Endothelial cell (in vitro differentiated cells): Measurements from ENCODE around the gene PTCHD1. TPM values are rescaled to one million over a fixed set of nuclear protein-coding genes. Genes with fewer than 3 reads are reported as not detected.
A peak's percentile ranks its signal among the peaks of the same experiment; 100 is the strongest.

Experiments
- DNase-seq: peaks from one replicate; pipeline ENCODE4 v3.0.0; 2021; ENCODE audit warnings: low spot score
- H3K27ac Mint-ChIP-seq: one replicate; pipeline ENCODE4 v1.8.0; 2021; ENCODE audit warnings: mixed read lengths, inconsistent platforms; ENCODE audit not compliant: unreplicated experiment
- H3K27me3 Mint-ChIP-seq: one replicate; pipeline ENCODE4 v1.8.0; 2021; ENCODE audit warnings: mild to moderate bottlenecking, moderate library complexity, mixed read lengths, inconsistent platforms; ENCODE audit not compliant: unreplicated experiment
- H3K36me3 Mint-ChIP-seq: one replicate; pipeline ENCODE4 v1.8.0; 2021; ENCODE audit warnings: mild to moderate bottlenecking, low read depth, mixed read lengths, inconsistent platforms; ENCODE audit not compliant: unreplicated experiment
- H3K4me1 Mint-ChIP-seq: one replicate; pipeline ENCODE4 v1.8.0; 2021; ENCODE audit warnings: mild to moderate bottlenecking, mixed read lengths, inconsistent platforms; ENCODE audit not compliant: unreplicated experiment
- H3K4me3 Mint-ChIP-seq: one replicate; pipeline ENCODE4 v1.8.0; 2021; ENCODE audit warnings: mild to moderate bottlenecking, mixed read lengths, inconsistent platforms; ENCODE audit not compliant: unreplicated experiment
- H3K9me3 Mint-ChIP-seq: one replicate; pipeline ENCODE4 v1.8.0; 2021; ENCODE audit warnings: mixed read lengths, inconsistent platforms; ENCODE audit not compliant: unreplicated experiment
- long read RNA-seq: library from polyadenylated mRNA; unstranded; transcript quantifications from one replicate; pipeline ENCODE4 v2.0.0, GENCODE V29; 2020; ENCODE audit not compliant: unreplicated experiment
- total RNA-seq: library from RNA; stranded (reverse); fragmentation: NEBNext Ultra II Directional; extraction: Animal tissue kit (Norgen Biotek cat#: 25700); gene quantifications from one replicate; pipeline ENCODE4 v1.2.1, GENCODE V29; 2021; ENCODE audit not compliant: unreplicated experiment
- TF ChIP-seq, protein P1 (sequence below): fragments of 200-600 bp; sonication (generic); IDR thresholded peaks from one replicate; pipeline ENCODE4 v1.5.0; 2021; ENCODE audit warnings: antibody characterized with exemption; ENCODE audit not compliant: unreplicated experiment

The PTCHD1 gene
- total RNA-seq: 0.87 TPM
- long read RNA-seq, full-length matches to known transcripts: 1 of 1 reads
- long read RNA-seq, partial matches to known transcripts: 0 of 1 reads
- long read RNA-seq, other reads (novel, unspliced or antisense): 0 of 1 reads

DNA sequence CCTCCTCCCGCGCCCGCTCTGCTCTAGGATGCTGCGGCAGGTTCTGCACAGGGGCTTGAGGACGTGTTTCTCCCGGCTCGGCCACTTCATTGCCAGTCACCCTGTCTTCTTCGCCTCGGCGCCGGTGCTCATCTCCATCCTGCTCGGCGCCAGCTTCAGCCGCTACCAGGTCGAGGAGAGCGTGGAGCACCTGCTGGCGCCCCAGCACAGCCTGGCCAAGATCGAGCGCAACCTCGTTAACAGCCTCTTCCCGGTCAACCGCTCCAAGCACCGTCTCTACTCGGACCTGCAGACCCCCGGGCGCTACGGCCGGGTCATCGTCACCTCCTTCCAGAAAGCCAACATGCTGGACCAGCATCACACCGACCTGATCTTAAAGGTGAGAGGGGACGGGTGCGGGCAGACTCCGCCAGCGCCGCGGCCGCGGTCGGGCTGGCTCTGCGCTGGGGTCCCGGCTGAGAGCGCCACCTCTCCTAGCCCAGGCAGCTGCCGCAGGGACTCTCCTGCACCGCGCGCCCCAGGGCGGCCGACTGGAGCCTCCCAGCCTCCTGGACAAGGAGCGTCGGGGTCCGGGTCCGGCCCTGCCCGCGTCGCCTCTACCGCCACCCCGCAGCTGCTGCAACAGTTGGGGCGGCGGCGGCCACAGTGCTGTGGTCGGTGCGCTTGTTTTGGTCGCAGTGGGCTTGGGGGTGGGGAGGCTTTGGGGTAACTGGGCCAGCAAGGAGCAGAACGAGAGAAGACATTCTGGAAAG, at the start of gene PTCHD1:
TSS of gene PTCHD1 (plus strand) at position 2 of the 752 bp plus-strand sequence. CDS start at position 29, 27 bp downstream.
- no peak within 1 kb of the TSS for H3K27ac Mint-ChIP-seq
- H3K4me1 Mint-ChIP-seq: peaks cover 9% of the 10 kb centered on the region
- TF ChIP-seq, protein P1, sequence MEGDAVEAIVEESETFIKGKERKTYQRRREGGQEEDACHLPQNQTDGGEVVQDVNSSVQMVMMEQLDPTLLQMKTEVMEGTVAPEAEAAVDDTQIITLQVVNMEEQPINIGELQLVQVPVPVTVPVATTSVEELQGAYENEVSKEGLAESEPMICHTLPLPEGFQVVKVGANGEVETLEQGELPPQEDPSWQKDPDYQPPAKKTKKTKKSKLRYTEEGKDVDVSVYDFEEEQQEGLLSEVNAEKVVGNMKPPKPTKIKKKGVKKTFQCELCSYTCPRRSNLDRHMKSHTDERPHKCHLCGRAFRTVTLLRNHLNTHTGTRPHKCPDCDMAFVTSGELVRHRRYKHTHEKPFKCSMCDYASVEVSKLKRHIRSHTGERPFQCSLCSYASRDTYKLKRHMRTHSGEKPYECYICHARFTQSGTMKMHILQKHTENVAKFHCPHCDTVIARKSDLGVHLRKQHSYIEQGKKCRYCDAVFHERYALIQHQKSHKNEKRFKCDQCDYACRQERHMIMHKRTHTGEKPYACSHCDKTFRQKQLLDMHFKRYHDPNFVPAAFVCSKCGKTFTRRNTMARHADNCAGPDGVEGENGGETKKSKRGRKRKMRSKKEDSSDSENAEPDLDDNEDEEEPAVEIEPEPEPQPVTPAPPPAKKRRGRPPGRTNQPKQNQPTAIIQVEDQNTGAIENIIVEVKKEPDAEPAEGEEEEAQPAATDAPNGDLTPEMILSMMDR: no peak
- peak within 1 kb of the TSS; percentile 90 for H3K4me3 Mint-ChIP-seq
- DNase-seq: no peak
- H3K36me3 Mint-ChIP-seq: no peaks in the 10 kb centered on the region
- H3K27me3 Mint-ChIP-seq: peaks cover 10% of the 10 kb centered on the region
- H3K9me3 Mint-ChIP-seq: no peaks in the 10 kb centered on the region

DNA sequence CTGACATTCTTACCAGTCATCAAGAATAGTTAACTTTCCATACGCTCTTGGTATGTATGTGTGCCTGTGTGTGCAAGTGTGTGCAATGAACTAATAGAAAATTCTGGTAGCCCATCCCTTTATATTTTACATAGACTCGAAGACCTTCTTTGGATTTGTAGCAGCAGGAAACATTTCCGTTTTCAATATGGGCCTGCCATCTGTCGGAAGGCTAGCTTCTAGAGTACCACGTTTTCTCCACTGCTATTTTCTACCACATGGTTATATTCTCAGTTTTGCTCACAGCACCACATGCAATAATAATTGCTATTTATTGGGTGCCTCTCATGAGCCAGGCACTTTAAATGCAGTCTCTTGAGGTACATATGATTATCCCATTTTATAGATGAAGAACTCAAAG, 47.9 kb upstream of the PTCHD1 start:
- no peak overlapping the region for H3K4me3 Mint-ChIP-seq
- H3K36me3 Mint-ChIP-seq: no peaks in the 10 kb centered on the region
- no peak overlapping the region for H3K27ac Mint-ChIP-seq
- TF ChIP-seq, protein P1: no peak
- no peak for DNase-seq
- H3K27me3 Mint-ChIP-seq: no peaks in the 10 kb centered on the region
- no peaks in the 10 kb centered on the region for H3K9me3 Mint-ChIP-seq
- H3K4me1 Mint-ChIP-seq: peaks cover 4% of the 10 kb centered on the region

DNA sequence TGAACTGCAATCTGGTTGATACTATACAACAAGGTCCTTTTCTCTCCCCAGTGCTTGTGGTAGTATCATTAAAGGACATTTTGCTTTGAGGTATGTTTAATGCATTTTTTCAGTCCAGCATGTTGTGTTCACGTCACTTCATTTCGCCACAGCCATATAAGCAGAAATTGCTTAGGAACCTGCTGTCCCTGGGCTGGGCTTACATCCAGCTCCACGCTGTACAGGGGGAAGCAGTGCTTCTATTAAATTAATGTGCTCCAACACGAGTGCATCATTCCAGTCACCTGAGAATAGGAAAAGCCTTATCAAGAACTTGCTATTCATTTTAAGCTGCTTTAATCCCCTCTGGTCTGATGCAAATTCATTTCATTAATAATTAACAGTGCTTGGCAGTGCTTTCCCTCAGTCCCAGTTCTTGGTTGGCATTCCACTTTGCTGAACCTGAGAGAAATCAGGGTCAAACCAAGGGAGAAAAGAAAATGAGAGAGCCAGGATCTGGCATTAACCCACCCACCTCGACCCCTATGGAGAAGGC, 47.4 kb upstream of the PTCHD1 start:
- no peaks in the 10 kb centered on the region for H3K9me3 Mint-ChIP-seq
- no peaks in the 10 kb centered on the region for H3K36me3 Mint-ChIP-seq
- peaks cover 4% of the 10 kb centered on the region for H3K4me1 Mint-ChIP-seq

DNA sequence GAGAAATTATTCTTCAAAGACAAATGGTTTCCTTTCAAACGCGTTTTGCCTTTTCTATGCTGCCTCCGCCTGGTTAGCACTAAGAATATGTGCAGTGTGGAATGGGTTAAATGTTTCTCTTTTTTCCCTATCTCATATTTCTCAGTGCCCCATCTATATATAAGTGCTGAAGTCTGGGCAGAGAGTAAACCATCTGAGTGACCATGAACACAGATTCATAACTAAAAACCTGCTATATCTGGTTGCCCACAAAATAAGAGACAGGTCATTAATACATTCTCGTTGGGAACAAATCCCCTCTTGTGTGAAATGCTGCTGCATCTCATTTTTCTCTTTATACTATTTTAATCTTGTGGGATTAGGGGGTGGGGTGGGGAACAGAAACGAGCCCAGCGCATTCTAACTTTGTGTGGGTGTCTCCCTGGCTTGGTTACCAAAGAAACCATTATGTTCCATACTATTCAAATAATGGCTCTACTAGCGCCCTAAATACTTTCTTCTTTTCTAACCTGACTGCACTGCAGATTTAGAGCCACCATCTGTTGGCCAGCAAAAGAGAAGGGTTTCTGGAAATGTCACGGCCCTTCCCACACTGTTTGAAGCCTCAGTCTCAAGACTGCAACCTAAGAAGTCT, 42.2 kb upstream of the PTCHD1 start:
- no peak overlapping the region for H3K4me3 Mint-ChIP-seq
- H3K27ac Mint-ChIP-seq: no peak overlapping the region
- peaks cover 4% of the 10 kb centered on the region for H3K4me1 Mint-ChIP-seq
- no peaks in the 10 kb centered on the region for H3K9me3 Mint-ChIP-seq
- no peak for DNase-seq
- H3K36me3 Mint-ChIP-seq: no peaks in the 10 kb centered on the region
- TF ChIP-seq, protein P1: no peak
- no peaks in the 10 kb centered on the region for H3K27me3 Mint-ChIP-seq

More for the DNA sequence above, 47.4 kb upstream of the PTCHD1 start:
- TF ChIP-seq, protein P1: no peak
- Mint-ChIP-seq H3K27ac (no peak overlapping the region), H3K4me3 (no peak overlapping the region), H3K27me3 (no peaks in the 10 kb centered on the region)
- no peak for DNase-seq
